Measurements from ENCODE around the gene MCF2L2.
"Not testable (repeated sequence)": the region's sequence is repeated elsewhere in the genome, so short reads cannot be mapped to it uniquely, and the experiment has no call there.

The MCF2L2 gene

GRCh38 chr3:183396662-183397391, 31.6 kb downstream of the MCF2L2 start:
- no peak for DNase-seq (ENCODE audit: low read depth)

- DNase-seq (ENCODE audit: low read depth) = peak; percentile 6
Observed at GRCh38 chr3:183394150-183394549, 34.3 kb downstream of the MCF2L2 start.

- no peak for DNase-seq (ENCODE audit: low read depth)
Observed at GRCh38 chr3:183393625-183394024, 34.8 kb downstream of the MCF2L2 start.

- no peak for DNase-seq (ENCODE audit: low read depth)
Observed at GRCh38 chr3:183392186-183393034, 36.0 kb downstream of the MCF2L2 start.

GRCh38 chr3:183391460-183391859, 37.0 kb downstream of the MCF2L2 start:
- DNase-seq (ENCODE audit: low read depth) = no peak

GRCh38 chr3:183390844-183391243, 37.6 kb downstream of the MCF2L2 start:
- no peak for DNase-seq (ENCODE audit: low read depth)

GRCh38 chr3:183388213-183388895, 40.1 kb downstream of the MCF2L2 start:
- no peak for DNase-seq (ENCODE audit: low read depth)

GRCh38 chr3:183387797-183388196, 40.6 kb downstream of the MCF2L2 start:
- DNase-seq (ENCODE audit: low read depth) = no peak

- DNase-seq (ENCODE audit: low read depth) = no peak
Observed at GRCh38 chr3:183386651-183387050, 41.8 kb downstream of the MCF2L2 start.

- peak; percentile 73 for DNase-seq (ENCODE audit: low read depth)
Observed at GRCh38 chr3:183385698-183386613, 42.5 kb downstream of the MCF2L2 start.

- DNase-seq (ENCODE audit: low read depth) = no peak
Observed at GRCh38 chr3:183381673-183382072, 46.7 kb downstream of the MCF2L2 start.

GRCh38 chr3:183381179-183381578, 47.2 kb downstream of the MCF2L2 start:
- peak; percentile 49 for DNase-seq (ENCODE audit: low read depth)

- no peak for DNase-seq (ENCODE audit: low read depth)
Observed at GRCh38 chr3:183378951-183379350, 49.5 kb downstream of the MCF2L2 start.

GRCh38 chr3:183378545-183378944, 49.9 kb downstream of the MCF2L2 start:
- DNase-seq (ENCODE audit: low read depth) = no peak

- no peak for DNase-seq (ENCODE audit: low read depth)
Observed at GRCh38 chr3:183378008-183378407, 50.4 kb downstream of the MCF2L2 start.

- no peak for DNase-seq (ENCODE audit: low read depth)
Observed at GRCh38 chr3:183377307-183377959, 51.0 kb downstream of the MCF2L2 start.

- DNase-seq (ENCODE audit: low read depth) = no peak
Observed at GRCh38 chr3:183375787-183376186, 52.6 kb downstream of the MCF2L2 start.

GRCh38 chr3:183375337-183375736, 53.1 kb downstream of the MCF2L2 start:
- no peak for DNase-seq (ENCODE audit: low read depth)

GRCh38 chr3:183372911-183373310, 55.5 kb downstream of the MCF2L2 start:
- DNase-seq (ENCODE audit: low read depth) = no peak

GRCh38 chr3:183371600-183371968, 56.8 kb downstream of the MCF2L2 start:
- not testable (repeated sequence) for DNase-seq (ENCODE audit: low read depth)

- peak; percentile 83 for DNase-seq (ENCODE audit: low read depth)
Observed at GRCh38 chr3:183370391-183370790, 58.0 kb downstream of the MCF2L2 start.
